GM18517 (cell line): ENCODE measurements around the gene ACSM6.

Experiments
- ATAC-seq: cut with Tn5 transposase; IDR thresholded peaks from one replicate; pipeline ENCODE4 v1.9.1; 2021; ENCODE audit warnings: mild to moderate bottlenecking, moderate library complexity; ENCODE audit not compliant: unreplicated experiment

The ACSM6 gene

DNA sequence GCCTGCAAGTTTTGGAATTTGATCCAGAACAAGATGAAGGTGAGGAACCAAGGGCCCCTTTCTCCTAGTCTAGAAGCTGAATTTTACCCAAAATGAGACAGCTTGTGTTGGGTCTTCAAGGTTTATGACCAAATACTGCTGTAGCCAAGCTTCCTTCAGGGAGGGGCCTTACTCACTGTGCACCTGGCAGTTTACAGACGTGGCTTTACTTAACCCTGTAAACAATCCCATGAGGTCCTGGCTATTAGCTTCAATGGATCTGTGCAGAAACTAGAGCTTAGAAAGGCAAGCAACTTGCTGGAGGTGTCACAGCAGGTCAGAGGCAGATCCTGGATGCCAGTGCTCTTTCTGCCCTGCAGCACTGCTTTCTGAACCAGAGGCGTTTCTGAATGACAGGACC is 50.1 kb downstream of the ACSM6 start:
- ATAC-seq: no peak

DNA sequence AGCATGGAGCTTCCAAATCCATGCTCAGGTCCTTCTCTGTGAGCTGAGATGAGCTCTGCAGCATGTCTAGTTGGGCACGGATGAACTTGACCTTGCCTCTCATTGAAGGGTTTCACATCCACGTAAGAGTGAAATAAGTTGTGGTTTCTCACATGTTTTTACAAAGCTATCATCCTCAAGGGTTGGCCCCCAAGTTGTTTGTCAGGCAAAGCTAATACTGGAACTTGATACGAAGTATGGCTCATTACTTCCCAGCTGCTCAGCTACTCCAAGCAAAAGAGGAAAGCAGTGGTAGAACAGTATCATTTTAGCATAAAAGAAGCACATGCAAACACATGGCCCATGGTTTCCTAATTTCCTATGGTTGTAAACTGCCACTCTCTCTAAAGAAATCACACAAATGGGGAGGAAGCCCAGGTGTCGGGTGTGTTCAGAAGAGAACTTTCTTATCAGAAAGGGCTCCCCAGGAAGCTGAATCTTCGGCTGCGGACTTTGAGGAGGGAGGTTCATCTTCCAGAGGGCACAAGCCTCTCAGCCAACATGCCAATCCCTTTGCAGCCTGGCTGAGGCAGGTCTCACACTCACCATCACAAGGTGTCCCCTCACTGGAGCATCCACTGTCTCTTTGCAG is 51.5 kb downstream of the ACSM6 start:
- peak; percentile 91 for ATAC-seq

DNA sequence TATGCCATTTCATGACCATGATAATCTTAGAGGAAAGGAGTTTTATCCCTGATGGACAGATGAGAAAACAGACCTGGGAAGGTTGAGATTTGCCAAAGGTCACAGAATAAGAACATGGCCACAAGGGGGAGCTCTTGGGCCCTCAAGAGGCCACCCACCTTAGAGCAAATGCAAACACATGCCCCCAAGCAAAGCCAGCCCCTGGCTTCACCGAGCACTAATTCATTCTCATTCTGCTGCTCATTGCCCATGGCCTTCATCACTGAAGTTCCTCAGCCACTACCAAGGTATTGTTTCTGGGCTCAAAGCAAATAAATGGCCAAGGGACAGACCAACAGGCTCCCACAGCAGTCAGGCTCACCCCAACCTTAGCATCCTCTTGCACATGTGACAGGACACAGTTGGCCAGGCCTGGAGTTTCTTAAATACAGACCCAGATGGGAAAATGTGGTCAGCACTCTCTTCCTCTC is 52.6 kb downstream of the ACSM6 start:
- peak; percentile 43 for ATAC-seq

DNA sequence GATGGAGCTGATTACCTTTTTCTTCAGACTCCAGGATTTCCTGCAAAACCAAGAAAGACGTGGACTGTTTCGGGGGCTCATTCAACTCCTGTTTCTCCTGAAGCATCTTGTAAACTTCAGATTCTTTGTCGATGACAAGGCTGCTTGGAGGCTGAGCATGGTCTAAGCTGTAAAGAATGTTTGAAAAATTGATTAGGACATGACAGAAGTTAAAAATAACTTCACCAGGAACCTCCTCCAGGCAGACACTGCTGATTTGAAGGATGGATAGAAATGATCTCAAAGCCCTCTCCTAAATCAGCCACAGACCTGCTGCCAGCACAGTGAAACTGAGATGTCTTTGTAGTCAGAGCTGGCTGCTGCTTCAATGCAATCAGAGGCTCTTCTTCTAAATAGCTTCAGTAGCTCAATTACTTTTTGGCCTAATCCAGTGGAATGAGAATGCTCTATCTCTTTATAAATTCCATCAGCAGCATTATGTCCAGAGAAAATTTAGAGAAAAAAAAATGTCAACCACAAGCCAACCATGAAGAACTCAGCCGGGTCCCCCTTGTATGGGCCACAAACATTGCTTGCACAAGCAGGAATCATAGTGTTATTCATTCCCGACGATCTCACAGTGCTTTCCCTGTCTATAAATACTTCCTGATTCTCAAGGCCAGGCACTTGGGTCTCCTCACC is 53.3 kb downstream of the ACSM6 start:
- no peak for ATAC-seq

DNA sequence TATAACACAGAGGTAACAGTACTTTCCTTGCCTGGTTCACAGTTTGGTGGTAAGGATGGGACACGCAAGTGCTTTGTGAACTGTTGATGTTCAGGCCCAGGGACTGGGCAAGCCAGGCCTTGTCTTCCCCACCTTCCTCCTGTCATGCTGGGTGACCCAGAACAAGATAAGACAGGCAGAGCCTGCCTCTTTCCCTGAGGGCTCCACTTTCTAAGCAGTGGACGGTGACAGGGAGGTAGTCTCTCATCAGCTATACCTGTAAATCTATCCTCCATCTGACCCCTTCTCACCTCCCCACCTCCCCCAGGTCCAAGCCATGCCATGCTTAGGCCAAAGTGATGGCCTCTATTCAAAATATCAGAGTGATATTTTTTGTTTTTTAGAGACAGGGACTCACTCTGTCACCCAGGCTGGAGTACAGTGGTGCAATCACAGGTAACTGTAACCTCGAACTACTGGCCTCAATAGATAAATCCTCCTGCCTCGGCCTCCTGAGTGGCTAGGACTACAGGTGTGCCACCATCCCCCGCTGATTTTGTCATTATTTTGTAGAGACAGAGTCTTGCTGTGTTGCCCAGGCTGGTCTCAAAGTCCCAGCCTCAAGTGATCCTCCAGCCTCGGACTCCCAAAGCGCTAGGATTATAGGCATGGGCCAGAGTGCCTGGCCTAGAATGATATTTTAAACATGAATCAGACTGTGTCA is 54.0 kb downstream of the ACSM6 start:
- ATAC-seq: no peak

DNA sequence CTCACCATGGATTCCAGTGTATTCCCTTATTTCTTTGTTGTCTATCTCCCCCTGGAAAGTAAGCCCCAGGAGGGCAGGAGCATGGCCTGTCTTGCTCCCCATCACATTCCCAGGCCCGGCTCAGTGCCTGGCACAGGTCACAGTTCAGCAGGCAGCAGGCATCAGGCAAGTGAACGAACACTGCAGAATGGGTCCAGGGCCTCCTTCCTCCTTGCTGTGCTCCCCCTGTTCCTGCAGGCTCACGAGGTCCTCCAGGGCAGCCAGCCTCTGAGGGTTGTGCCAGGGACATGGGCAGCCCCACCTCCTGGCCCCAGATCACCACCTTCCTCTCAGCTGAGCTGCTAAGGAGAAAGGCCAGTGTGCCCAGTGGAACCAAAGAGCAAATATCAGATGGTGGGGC is 55.0 kb downstream of the ACSM6 start:
- no peak for ATAC-seq

DNA sequence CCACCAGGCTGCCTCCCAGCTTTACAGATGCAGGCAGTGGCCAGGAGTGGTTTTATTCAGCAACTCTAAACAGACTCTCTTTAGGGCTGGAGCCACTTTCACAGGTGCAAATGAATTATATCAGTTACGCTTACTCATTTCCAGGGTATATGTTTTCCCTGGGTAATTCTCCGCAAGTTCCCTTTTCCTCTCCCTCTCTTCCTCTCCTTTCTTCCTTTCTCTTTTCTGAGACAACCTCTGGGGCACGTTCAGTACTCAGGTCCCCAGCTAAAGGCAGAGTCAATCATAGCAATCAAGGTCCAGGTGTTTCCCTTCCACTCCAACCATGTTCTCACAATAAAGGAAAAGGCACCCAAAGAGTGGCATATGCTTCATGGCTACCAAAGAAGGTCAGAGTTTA is 55.4 kb downstream of the ACSM6 start:
- ATAC-seq: no peak

DNA sequence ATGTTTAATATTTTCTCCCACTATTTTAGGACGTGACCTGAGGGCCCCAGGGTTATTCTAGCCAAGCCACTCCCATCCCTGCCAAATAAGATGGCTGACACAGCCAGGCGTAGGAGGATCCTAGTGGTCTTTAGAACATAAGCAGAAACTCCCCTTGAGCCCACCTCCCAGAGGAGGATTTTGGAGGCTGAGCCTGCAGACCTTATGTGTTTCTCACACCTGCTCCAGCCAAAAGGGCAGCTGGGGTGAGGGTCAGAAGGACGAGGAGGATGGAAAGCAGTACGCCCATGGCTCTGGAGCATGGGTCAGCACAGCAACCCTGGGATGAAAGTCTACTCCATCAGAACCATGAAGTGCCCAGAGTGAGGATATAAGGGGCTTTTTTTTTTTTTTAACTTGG is 56.8 kb downstream of the ACSM6 start:
- ATAC-seq: no peak

DNA sequence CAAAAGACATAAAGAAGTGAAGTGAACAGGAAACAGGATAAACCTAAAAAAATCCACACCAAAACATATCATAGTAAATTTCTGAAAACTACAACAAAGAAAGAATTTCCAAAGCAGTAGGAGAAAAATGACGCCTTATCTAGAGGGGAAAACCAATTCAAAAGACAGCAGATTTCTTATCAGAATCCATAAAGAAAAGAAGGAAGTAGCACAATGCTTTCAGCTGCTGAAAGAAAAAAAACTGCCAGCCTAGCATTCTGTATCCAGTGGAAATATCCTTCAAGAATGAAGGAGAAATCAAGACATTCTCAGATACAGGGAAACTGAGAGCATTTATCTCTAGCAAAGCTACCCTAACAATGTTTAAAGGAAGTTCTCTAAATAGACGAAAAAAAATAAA is 59.0 kb downstream of the ACSM6 start:
- ATAC-seq: no peak

DNA sequence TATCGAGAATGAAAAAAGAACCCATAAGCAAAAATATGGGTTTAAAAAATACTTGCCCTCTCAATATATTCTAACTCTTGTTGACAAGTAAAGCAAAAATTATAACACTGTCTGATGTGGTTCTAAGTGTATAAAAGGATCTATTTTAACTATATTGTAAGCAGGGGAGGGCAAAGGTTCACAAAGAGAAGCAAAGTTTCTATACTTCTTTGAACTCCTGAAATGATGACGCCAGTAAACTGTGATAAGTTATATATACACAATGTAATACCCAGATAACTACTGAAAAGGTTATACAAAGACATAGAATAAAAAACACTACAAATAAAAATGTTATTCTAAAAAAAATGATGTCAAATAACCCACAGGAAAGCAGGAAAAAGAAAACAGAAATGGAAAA is 59.6 kb downstream of the ACSM6 start:
- ATAC-seq: no peak

DNA sequence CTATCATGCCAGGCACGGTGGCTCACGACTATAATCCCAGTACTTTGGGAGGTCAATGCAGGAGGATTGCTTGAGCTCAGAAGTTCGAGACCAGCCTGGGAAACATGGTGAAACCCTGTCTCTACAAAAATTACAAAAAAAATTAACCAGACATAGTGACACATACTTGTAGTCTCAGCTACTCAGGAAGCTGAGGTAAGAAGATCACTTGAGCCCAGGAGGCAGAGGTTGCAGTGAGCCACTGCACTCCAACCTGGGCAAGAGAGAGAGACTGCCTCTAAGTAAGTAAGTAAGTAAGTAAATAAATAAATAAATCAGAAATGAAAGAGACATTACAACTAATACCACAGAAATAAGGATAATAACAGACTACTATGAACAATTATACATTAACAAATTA is 60.6 kb downstream of the ACSM6 start:
- ATAC-seq: no peak

DNA sequence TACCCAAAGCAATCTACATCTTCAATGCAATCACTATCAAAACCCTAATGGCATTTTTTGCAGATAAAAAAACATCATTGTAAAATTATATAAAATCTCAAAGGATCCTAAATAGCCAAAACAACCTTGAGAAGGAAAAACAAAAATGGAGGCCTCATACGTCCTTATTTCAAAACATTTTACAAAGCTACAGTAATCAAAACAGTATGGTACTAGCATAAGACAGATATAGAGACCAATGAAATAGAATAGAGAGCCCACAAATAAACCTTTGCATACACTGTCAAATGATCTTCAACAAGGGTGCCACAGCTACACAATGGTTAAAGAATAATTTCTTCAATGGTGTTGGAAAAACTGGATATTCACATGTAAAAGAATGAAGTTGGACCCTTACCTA is 62.2 kb downstream of the ACSM6 start:
- no peak for ATAC-seq

DNA sequence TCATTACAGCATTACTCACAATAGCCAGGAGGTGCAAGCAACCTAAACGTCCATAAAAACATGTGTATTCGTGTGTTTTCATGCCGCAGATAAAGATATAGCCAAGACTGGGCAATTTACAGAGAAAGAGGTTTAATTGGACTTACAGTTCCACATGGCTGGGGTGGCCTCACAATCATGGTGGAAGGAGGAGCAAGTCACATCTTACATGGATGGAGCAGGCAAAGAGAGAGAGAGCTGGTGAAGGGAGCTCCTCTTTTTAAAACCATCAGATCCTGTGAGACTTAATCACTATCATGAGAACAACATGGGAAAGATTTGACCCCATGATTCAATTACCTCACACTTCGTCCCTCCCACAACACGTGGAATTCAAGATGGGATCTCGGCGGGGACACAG is 63.8 kb downstream of the ACSM6 start:
- ATAC-seq: no peak

DNA sequence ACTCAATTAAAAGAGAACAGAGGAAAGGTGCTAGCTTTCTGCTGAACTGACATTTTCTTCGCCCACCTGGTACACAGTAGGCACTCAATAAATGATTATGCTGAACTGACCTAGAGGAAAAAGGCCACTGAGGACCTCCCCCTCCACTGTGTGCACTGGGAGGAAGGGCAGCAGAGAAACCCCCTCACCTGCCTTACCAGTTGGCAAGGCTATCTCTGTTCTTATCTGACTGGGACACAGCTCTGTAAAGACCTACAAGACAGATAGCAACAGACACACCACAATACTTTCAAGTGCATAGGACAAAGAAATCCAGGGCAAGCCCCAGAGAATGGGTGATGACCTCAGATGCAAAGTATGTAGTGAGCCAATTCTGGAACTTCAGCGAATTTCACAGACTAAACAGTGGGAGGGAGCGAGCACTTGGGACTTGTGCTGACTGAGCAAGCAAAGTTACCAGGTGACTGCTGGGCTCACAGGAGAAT is 66.4 kb downstream of the ACSM6 start:
- no peak for ATAC-seq

DNA sequence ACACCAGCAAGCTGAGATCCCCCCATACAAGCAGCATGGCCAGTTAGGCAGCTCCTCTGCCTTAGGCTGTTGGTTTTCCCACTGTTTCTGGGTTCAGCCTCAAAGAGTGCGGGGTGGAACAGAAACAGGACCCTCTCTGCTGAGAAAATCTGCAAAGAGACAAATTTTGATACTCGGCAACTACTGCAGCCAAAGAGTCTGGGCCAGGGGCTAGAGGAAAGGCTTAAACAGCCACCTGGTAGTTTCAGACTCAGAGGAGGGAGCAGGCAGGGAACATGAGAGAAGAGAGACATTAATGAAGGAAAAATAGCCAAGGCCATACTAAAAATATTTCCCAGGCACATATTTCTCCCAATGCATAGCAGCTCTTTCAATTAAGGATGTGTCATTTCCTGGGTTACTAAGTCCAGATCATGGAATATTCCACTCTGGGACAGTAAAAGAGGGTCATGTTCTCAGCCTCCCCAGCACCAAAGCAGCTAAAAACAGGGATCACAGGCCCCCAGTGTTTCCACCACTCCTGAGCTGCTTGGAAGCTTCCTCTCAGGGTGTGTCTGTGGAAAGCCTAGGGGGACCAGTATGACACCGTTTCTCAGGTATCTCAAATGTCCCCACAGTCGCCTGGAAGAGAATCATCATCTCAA is 67.0 kb downstream of the ACSM6 start:
- no peak for ATAC-seq

DNA sequence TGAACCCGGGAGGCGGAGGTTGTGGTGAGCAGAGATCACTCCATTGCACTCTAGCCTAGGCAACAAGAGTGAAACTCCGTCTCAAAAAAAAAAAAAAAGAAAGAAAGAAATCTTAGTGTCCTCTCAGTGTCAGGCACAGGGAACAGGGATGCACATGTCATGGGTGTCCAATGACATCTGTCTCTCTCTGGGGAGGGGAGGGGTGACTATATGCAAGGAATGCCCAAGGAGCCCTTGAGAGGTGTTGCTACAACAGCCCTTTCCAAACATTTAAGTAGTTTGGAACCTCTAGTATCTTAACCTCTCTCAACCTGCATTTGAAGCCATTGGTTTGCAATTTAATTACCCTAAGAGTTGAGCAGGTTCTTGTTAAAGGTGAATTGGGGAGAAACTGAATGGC is 67.9 kb downstream of the ACSM6 start:
- ATAC-seq: no peak

DNA sequence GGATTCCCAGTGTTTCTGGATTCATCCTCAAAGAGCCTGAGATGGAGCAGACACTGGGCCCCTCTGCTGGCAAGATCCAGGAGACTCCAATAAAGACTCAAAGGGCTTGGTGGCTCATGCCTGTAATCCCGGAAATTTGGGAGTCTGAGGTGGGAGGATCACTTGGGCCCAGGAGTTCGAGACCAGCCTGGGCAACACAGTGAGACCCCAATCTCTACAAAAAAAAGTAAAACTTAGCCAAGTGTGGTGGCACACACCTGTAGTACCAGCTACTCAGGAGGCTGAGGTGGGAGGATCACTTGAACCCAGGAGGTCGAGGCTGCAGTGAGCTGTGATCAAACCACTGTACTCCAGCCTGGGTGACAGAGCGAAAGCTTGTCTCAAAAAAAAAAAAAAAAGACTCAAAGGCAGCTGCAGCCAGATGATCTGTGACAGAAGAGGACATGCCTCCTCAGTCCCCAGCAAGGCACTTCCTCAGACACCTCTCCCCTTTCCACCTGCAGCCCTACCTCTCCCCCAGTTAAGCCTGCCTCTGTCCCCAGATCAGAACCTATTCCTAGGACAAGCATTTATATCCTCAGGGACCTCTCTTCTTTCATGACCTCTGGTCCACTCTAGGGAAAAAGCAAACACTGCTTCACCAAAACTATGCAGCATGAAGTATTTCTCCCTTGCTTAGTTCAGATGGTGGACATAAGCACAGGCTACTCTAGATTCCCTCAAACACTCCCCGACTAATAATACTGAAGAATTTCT is 68.9 kb downstream of the ACSM6 start:
- no peak for ATAC-seq

DNA sequence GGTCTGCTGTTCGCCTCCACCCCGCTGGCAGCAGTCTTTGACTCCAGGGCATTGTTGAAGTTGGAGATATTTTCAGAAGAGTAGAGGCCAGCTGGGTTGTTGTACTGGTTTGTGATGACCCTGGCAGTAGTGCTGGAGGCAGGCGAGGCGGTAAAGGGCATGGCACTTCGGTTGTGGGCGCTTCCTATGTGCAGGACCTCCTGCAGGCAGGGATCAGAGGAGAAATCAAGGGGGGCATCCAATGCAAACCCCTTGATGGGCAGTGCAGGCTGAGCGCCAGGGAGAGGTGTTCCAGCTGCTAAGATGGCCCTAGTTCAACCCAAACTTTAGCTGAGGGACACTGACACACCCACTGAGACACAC is 69.8 kb downstream of the ACSM6 start:
- ATAC-seq: no peak

DNA sequence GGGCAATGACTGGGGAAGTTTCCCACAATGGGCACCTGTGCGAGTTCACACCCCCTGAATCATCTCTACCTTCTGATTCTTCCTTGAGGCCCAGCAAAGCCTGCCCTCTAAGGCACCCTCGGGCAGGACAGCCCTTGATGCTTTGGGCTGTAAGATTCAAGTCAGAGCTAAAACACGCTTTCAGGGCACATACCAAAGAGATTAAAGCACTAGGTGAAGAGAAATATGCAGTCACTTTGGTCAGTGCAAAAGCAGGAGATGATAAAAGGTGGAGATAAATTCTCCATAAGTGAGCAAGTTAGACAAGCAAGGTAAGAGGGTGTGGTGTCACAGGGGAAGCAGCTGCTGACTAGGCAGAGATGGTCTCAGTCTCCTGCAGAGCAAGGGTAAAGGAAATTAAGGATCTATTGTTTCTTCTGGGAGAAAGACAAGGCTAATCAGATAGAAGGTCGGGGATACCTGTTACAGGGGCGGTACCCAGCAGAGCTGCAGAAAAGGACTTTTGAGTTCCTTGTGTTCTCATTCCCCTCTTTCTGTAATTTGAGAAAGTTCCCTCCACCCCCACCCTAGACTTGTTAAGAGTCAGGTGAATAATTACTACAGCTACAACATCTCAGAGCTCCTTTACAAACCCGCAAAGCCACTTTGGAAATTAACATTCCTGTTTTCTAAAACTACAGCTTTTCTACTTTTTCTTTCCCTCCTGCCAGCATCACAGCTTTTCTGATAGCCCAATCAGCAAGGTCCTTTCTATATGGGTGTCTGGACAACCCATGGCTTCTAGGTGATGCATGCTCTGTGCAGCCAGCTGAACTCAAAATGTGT is 70.4 kb downstream of the ACSM6 start:
- ATAC-seq: no peak

DNA sequence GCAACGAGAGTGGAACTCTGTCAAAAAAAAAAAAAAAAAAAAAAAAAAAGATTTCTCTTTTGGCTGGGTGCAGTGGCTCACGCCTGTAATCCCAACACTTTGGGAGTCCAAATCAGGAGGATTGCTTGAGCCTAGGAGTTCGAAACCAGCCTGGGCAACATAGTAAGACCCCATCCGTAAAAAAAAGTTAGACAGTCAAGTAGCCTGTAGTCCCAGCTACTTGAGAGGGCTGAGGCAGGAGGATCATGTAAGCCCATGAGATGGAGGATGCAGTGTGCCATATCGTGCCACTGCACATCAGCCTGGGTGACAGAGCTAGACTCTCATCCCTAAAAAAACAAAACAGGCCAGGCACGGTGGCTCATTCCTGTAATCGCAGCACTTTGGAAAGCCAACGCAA is 71.5 kb downstream of the ACSM6 start:
- ATAC-seq: no peak
